Measurements from ENCODE around the gene SET. TPM values are rescaled to one million over a fixed set of nuclear protein-coding genes. Genes with fewer than 3 reads are reported as not detected.
"Not testable (repeated sequence)": the region's sequence is repeated elsewhere in the genome, so short reads cannot be mapped to it uniquely, and the experiment has no call there.

The SET gene
- total and polyA plus RNA-seq, 2 donors (not counting 3 experiments of a cell fraction or from before 2014, with no cell fraction given), result 61.1 to 483 TPM

- Histone ChIP-seq H3K9me3 (replicated peaks; ENCODE audit: control insufficient read depth, insufficient read depth, low read length) (no peaks in the 10 kb centered on the region), H3K27me3 (ENCODE audit: control insufficient read depth in 2 of 2, insufficient read depth in 2 of 2, low read length in 2 of 2) (no peaks in the 10 kb centered on the region), H4K20me1 (replicated peaks; ENCODE audit: control insufficient read depth, extremely low read depth, insufficient read depth, low read length) (peaks cover 5% of the 10 kb centered on the region), H3K27ac (ENCODE audit: insufficient read depth, low read depth, low read length) (peak overlapping the region; percentile 39), H3K4me3 (replicated peaks in 1 of 3; ENCODE audit: insufficient read depth in 1 of 3, low read depth in 1 of 3, low read length in 3 of 3) (peak overlapping the region; percentile 50 to 79 (median 78)), H3K4me1 (ENCODE audit: control insufficient read depth, extremely low read depth, insufficient read depth, low read length) (peaks cover 12% of the 10 kb centered on the region), H3K9me1 (replicated peaks; ENCODE audit: control insufficient read depth, extremely low read depth, insufficient read depth, low read length) (no peaks in the 10 kb centered on the region), H3K4me2 (ENCODE audit: insufficient read depth, low read length) (peak overlapping the region; percentile 95), H2AFZ (ENCODE audit: low read depth, low read length) (no peak overlapping the region), H3K9ac (replicated peaks; ENCODE audit: extremely low read depth, insufficient read depth, low read length) (peak overlapping the region; percentile 81), H3K79me2 (ENCODE audit: control insufficient read depth, insufficient read depth, low read length) (peaks cover 48% of the 10 kb centered on the region), H3K36me3 (ENCODE audit: control insufficient read depth in 2 of 2, extremely low read depth in 1 of 2, insufficient read depth in 2 of 2, low read length in 2 of 2) (peaks cover 17 to 22% of the 10 kb centered on the region in 2 experiments)
- no TSS peak for BruUV-seq (replicated peaks)
- intact Hi-C loops (cut with micrococcal nuclease), result no loop called here
- CTCF ChIA-PET, result interaction anchor here (1.7 to 2.0 kb wide), 2 partner anchors 11 to 12 kb away, joined by 6 to 8 read pairs; partner anchors contain the start of gene PKN3
- DNase-seq (ENCODE audit: low read depth, low spot score), result no peak
- dilution Hi-C loops (cut with MboI; ENCODE audit: extremely low pct_ligation_motif_present, low sequenced_read_pairs), result no loop called here
- no peak for TF ChIP-seq POLR2A (IDR thresholded peaks at IDR 0.05; ENCODE audit: low read depth, low read length)
- TF ChIP-seq GATA2 (IDR thresholded peaks at IDR 0.05; ENCODE audit: insufficient read depth, insufficient read length, low read depth, low read length), result no peak
- no peak for TF ChIP-seq POLR2AphosphoS5 (IDR thresholded peaks at IDR 0.05; ENCODE audit: insufficient read depth, low read depth, low read length)
- no peak for TF ChIP-seq EZH2 (IDR thresholded peaks at IDR 0.05; ENCODE audit: borderline replicate concordance, low read depth, low read length, severe bottlenecking)
- no peak for TF ChIP-seq JUN (IDR thresholded peaks at IDR 0.05; ENCODE audit: borderline replicate concordance, insufficient read depth, insufficient read length, low read depth)
- no peak for TF ChIP-seq CTCF (IDR thresholded peaks at IDR 0.05; ENCODE audit: extremely low read depth in 1 of 2, insufficient read depth in 1 of 2, low read depth in 1 of 2, low read length in 2 of 2)
- TF ChIP-seq MYC (IDR thresholded peaks at IDR 0.05; ENCODE audit: low read depth, low read length), result no peak
- no peak for TF ChIP-seq FOS (IDR thresholded peaks at IDR 0.05; ENCODE audit: borderline replicate concordance, insufficient read depth, low read length)
- TF ChIP-seq, protein P1, sequence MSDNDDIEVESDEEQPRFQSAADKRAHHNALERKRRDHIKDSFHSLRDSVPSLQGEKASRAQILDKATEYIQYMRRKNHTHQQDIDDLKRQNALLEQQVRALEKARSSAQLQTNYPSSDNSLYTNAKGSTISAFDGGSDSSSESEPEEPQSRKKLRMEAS (IDR thresholded peaks at IDR 0.05; ENCODE audit: insufficient read depth, insufficient read length), result no peak
- POLR2A ChIA-PET, result no interaction called here
- FAIRE-seq, result no peak
Measured at GRCh38 chr9:128690684-128691034, 1.6 kb downstream of the SET start.

DNA sequence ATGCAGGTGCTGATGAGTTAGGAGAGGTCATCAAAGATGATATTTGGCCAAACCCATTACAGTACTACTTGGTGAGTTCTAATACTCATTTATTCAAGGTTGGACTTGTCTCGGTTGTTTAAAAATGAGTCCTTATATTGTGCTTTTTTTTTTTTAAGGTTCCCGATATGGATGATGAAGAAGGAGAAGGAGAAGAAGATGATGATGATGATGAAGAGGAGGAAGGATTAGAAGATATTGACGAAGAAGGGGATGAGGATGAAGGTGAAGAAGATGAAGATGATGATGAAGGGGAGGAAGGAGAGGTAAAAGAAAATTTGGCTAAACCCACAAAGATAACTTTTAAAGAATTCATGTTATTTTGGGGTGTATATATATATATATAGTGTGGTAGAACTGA lies 4.7 kb downstream of the SET start:
- H3K4me2 ChIP-seq (ENCODE audit: insufficient read depth, low read length); H3K4me1 ChIP-seq (ENCODE audit: control insufficient read depth, extremely low read depth, insufficient read depth, low read length); POLR2A ChIA-PET; H3K4me3 ChIP-seq (replicated peaks in 1 of 3; ENCODE audit: insufficient read depth in 1 of 3, low read depth in 1 of 3, low read length in 3 of 3); intact Hi-C loops (cut with micrococcal nuclease); H3K27me3 ChIP-seq (ENCODE audit: control insufficient read depth in 2 of 2, insufficient read depth in 2 of 2, low read length in 2 of 2); H2AFZ ChIP-seq (ENCODE audit: low read depth, low read length); DNase-seq (ENCODE audit: low read depth, low spot score); dilution Hi-C loops (cut with MboI; ENCODE audit: extremely low pct_ligation_motif_present, low sequenced_read_pairs); BruUV-seq (replicated peaks); H3K9me1 ChIP-seq (replicated peaks; ENCODE audit: control insufficient read depth, extremely low read depth, insufficient read depth, low read length); H4K20me1 ChIP-seq (replicated peaks; ENCODE audit: control insufficient read depth, extremely low read depth, insufficient read depth, low read length); FAIRE-seq; H3K9me3 ChIP-seq (replicated peaks; ENCODE audit: control insufficient read depth, insufficient read depth, low read length); H3K27ac ChIP-seq (ENCODE audit: insufficient read depth, low read depth, low read length); H3K9ac ChIP-seq (replicated peaks; ENCODE audit: extremely low read depth, insufficient read depth, low read length): not testable (repeated sequence)
- Histone ChIP-seq H3K36me3 (ENCODE audit: control insufficient read depth in 2 of 2, extremely low read depth in 1 of 2, insufficient read depth in 2 of 2, low read length in 2 of 2) (peaks cover 19 to 32% of the 10 kb centered on the region in 2 experiments), H3K79me2 (ENCODE audit: control insufficient read depth, insufficient read depth, low read length) (peaks cover 50% of the 10 kb centered on the region)
- CTCF ChIA-PET, result interaction anchor here (1.8 to 2.1 kb wide), 2 partner anchors 9 to 58 kb away, joined by 5 to 12 read pairs; partner anchors contain the start of gene PKN3
